ENCODE data around the gene OR5K1.

DNA sequence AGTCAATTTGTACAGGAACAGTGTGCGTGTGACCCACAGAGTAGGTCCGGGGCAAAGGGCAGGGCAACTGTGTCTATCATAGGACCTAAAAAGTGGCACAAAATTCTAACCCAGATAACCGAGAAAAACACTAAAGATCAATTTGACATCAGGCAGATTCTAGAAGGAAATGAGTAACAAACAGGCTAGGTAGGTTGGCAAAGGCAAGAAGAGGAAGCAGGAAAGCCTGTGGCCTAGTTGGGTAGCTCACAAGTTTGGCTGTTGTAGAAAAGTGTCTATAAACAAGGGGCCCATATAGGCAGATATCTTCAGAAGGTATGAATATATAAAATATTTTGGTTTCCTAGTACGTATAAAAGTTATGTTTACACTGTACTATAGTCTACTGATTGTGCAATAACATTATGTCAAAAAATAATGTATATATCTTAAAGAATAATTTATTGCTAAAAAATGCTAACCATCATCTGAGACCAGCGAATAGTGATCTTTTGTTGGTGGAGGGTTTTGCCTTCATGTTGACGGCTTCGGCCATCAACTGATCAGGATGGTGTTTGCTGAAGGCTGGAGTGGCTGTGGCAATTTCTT is 13.3 kb upstream of the OR5K1 start:
- TF ChIP-seq, protein P1, sequence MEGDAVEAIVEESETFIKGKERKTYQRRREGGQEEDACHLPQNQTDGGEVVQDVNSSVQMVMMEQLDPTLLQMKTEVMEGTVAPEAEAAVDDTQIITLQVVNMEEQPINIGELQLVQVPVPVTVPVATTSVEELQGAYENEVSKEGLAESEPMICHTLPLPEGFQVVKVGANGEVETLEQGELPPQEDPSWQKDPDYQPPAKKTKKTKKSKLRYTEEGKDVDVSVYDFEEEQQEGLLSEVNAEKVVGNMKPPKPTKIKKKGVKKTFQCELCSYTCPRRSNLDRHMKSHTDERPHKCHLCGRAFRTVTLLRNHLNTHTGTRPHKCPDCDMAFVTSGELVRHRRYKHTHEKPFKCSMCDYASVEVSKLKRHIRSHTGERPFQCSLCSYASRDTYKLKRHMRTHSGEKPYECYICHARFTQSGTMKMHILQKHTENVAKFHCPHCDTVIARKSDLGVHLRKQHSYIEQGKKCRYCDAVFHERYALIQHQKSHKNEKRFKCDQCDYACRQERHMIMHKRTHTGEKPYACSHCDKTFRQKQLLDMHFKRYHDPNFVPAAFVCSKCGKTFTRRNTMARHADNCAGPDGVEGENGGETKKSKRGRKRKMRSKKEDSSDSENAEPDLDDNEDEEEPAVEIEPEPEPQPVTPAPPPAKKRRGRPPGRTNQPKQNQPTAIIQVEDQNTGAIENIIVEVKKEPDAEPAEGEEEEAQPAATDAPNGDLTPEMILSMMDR (IDR thresholded peaks at IDR 0.05): no peak
- no peak for TF ChIP-seq POLR2A (IDR thresholded peaks at IDR 0.05)

All from ovary (tissue), 3 donors.